Activated CD8-positive, alpha-beta memory T cell treated with anti-CD3 and anti-CD28 coated beads, Interleukin-2, amount 10 ng/mL, durations not matched to agents 7 days and 5 days (primary cell): ENCODE measurements around the gene BTN2A1. TPM values are rescaled to one million over a fixed set of nuclear protein-coding genes. Genes with fewer than 3 reads are reported as not detected.
A peak's percentile ranks its signal among the peaks of the same experiment; 100 is the strongest.
"Not testable (repeated sequence)": the region's sequence is repeated elsewhere in the genome, so short reads cannot be mapped to it uniquely, and the experiment has no call there.

ENCODE experiments used
- ATAC-seq: fragments of 150-1000 bp; cut with Tn5 transposase; one replicate; pipeline ENCODE4 v1.10.0; 2021; ENCODE audit warnings: moderate library complexity
- CTCF ChIA-PET: fragments of 350-600 bp; sonication (Branson Sonifier 250); formaldehyde crosslinking; loops from one replicate; lab custom pipeline; 2021; ENCODE audit warnings: antibody characterized with exemption; lab: Charles Lee
- DNase-seq: peaks from one replicate; pipeline ENCODE4 v3.0.0-alpha.2; 2020
- H3K27ac Mint-ChIP-seq: one replicate; pipeline ENCODE4 v1.8.0; 2021; ENCODE audit warnings: mild to moderate bottlenecking, mixed read lengths
- H3K27me3 Mint-ChIP-seq: one replicate; pipeline ENCODE4 v1.8.0; 2021; ENCODE audit warnings: mixed read lengths
- H3K36me3 Mint-ChIP-seq: one replicate; pipeline ENCODE4 v1.8.0; 2021; ENCODE audit warnings: mild to moderate bottlenecking, mixed read lengths
- H3K4me1 Mint-ChIP-seq: one replicate; pipeline ENCODE4 v1.8.0; 2021; ENCODE audit warnings: mixed read lengths
- H3K4me3 Mint-ChIP-seq: one replicate; pipeline ENCODE4 v1.8.0; 2021; ENCODE audit warnings: mild to moderate bottlenecking, moderate library complexity, mixed read lengths
- H3K9me3 Mint-ChIP-seq: one replicate; pipeline ENCODE4 v1.8.0; 2022; ENCODE audit warnings: low read depth, mixed read lengths
- total RNA-seq, 2 experiments: library from RNA; stranded (reverse); gene quantifications; one replicate each; pipeline ENCODE4 v1.2.3, GENCODE V29; 2021

BTN2A1 gene
- total RNA-seq, 2 experiments from 2014 or later, result 25.1 to 26.5 TPM

DNA sequence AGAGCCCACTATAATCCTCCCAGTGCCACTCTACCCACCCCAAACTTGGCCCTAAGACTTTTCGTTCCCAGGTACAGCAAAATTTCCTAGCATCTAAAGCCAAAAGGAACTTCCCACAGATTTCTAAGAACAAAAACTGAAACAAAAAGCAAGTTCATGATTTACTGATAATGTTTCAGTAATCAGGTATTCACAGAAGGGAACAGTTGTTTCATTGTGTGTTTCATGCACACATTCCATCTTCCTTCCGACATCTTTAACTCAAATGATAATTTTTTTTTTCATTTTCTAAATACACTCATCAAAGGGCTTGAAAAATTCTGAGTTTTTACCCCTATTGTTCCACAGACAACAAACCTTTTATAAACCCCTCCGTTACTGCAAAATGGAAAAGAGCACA, 36.4 kb downstream of the BTN2A1 start:
- ATAC-seq (no peak), DNase-seq (no peak)
- CTCF ChIA-PET, result interaction anchor here (1.7 kb wide), 1 partner anchor 153 kb away, joined by 6 read pairs; no protein-coding TSS in a partner anchor
- H3K27me3 Mint-ChIP-seq, result peaks cover 2% of the 10 kb centered on the region
- H3K36me3 Mint-ChIP-seq, result no peaks in the 10 kb centered on the region
- no peak overlapping the region for H3K27ac Mint-ChIP-seq
- no peaks in the 10 kb centered on the region for H3K9me3 Mint-ChIP-seq
- H3K4me3 Mint-ChIP-seq, result no peak overlapping the region
- peaks cover 24% of the 10 kb centered on the region for H3K4me1 Mint-ChIP-seq

DNA sequence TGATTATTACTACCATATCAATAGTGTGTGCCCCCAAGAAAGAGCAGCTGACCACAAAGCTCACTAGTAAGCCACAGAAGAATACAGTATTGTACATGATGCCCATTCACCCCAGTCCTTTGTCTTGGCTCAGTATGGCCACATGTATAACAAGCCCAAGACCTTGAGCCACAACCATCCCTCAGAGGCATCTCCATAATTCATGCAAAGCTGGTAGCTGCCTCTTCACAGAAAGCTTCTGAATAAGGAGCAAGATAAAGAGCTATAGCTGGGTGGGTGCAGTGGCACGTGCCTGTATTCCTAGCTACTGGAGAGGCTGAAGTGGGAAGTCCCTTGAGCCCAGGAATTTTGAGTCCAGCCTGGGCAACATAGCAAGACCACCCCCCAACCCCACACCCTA, 37.5 kb downstream of the BTN2A1 start:
- no peak overlapping the region for H3K27ac Mint-ChIP-seq
- H3K27me3 Mint-ChIP-seq, result peaks cover 2% of the 10 kb centered on the region
- H3K4me1 Mint-ChIP-seq, result peaks cover 24% of the 10 kb centered on the region
- ATAC-seq (no peak), DNase-seq (no peak)
- H3K36me3 Mint-ChIP-seq, result no peaks in the 10 kb centered on the region
- CTCF ChIA-PET, result interaction anchor here (1.6 to 1.7 kb wide), 2 partner anchors 38 to 154 kb away, joined by 4 to 6 read pairs; partner anchors contain the start of gene BTN2A1
- H3K9me3 Mint-ChIP-seq, result no peaks in the 10 kb centered on the region
- H3K4me3 Mint-ChIP-seq, result no peak overlapping the region

DNA sequence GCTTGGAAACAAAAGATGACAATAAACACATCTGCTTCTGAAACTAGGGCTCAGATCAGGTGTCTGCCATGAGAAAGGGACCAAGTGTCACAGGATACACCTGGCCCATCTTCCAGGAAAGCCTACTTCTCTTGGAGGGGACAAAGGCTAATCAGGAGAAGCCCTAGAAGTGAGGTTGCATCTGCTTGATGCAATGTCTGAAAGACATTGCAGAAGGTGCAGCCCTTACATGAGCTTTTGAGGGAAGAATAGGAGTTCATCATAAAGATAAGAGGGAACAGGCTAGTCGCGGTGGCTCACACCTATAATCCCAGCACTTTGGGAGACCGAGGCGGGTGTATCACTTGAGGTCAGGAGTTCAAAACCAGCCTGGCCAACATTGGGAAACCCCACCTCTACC, 39.9 kb downstream of the BTN2A1 start:
- ATAC-seq (no peak), DNase-seq (no peak)
- Mint-ChIP-seq H3K36me3 (no peaks in the 10 kb centered on the region), H3K27ac (no peak overlapping the region), H3K4me3 (no peak overlapping the region), H3K9me3 (no peaks in the 10 kb centered on the region), H3K27me3 (peaks cover 22% of the 10 kb centered on the region), H3K4me1 (peaks cover 28% of the 10 kb centered on the region)
- CTCF ChIA-PET, result no interaction called here

DNA sequence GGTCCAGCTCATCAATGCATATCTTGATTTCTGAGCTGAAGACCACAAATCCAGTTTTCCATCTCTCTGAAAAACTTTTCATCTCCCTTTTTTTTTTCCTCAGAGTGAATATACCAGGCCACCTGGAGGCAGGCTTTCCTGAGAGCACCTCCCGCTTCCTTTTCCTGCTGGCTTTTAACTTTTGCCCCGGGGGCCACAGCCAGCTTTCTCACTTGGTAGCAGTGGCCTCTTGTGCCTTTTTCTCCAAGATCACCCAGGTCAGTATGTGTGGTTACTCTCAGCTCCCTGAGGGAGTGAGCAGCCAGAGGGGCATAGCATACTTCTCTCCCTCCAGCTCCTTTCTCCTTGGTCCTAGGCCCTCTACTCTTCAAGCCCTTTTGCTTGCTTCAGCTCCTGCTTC, 42.3 kb downstream of the BTN2A1 start, which contains the start of gene BTN1A1:
Gene BTN1A1, plus strand, starts transcription at position 202 of the 400 bp plus-strand sequence. CDS start 984 bp downstream, outside the sequence.
- CTCF ChIA-PET, result interaction anchor here (0.8 kb wide), 1 partner anchor 10 kb away, joined by 4 read pairs; no protein-coding TSS in a partner anchor
- ATAC-seq (no peak), DNase-seq (no peak)
- Mint-ChIP-seq H3K36me3 (no peaks in the 10 kb centered on the region), H3K9me3 (no peaks in the 10 kb centered on the region), H3K4me3 (no peak within 1 kb of the TSS), H3K27ac (no peak within 1 kb of the TSS), H3K4me1 (peaks cover 10% of the 10 kb centered on the region), H3K27me3 (peaks cover 40% of the 10 kb centered on the region)

DNA sequence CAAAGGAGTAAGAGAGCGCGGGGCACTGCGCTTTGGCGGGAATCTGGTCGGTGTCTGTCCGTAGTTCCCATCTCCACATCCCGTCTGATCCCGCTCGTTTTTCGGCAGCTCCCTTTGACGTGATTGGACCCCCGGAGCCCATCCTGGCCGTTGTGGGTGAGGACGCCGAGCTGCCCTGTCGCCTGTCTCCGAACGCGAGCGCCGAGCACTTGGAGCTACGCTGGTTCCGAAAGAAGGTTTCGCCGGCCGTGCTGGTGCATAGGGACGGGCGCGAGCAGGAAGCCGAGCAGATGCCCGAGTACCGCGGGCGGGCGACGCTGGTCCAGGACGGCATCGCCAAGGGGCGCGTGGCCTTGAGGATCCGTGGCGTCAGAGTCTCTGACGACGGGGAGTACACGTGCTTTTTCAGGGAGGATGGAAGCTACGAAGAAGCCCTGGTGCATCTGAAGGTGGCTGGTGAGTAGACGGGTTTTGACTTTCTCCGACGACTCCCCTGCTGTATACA, 43.8 kb downstream of the BTN2A1 start:
- Mint-ChIP-seq H3K27ac (peak overlapping the region; percentile 29), H3K36me3 (no peaks in the 10 kb centered on the region), H3K9me3 (no peaks in the 10 kb centered on the region), H3K4me3 (peak overlapping the region; percentile 60), H3K4me1 (peaks cover 10% of the 10 kb centered on the region), H3K27me3 (peaks cover 44% of the 10 kb centered on the region)
- DNase-seq, result peak; percentile 42
- peak; percentile 80 for ATAC-seq
- CTCF ChIA-PET, result interaction anchor here (0.8 to 1.3 kb wide), 2 partner anchors 56 to 161 kb away, joined by 3 read pairs; no protein-coding TSS in a partner anchor

DNA sequence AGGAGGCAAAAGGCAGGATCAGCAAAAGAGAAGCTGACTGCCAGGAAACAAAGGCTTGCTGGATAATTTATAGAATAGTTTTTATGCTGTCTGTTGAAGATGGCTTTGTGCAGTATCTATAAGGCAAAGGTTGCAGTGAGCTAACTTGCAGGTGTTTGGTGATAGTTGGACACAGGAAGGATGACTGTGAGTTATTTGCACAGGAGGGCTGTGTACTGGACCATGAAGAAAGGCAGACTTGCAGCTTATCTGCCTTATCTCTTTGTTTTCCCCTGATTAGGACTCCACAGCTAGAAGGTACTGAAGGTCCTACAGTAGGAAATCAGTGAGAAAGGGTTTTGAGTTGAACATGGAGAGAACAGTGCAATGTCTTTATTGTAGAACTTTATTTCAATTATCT, 44.4 kb downstream of the BTN2A1 start:
- Mint-ChIP-seq H3K9me3 (no peaks in the 10 kb centered on the region), H3K27ac (no peak overlapping the region)
- CTCF ChIA-PET, result no interaction called here

DNA sequence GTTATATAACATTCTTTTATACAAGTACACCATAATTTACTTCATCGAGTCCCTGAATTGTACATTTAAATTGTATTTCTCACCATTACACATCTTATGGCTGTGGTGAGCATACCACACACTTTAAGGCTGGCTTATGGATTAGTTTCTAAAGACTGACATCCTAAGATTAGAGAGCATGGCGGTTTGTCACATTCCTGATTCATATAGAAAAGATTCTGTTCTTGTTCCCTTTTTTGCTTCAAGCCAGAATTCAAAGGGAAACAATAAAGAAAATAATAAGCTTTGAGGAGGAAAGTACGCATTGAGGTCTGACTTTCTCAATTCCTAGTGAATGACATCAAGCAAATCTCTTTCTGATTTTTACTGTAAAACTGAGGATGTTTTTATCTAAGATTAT, 44.9 kb downstream of the BTN2A1 start:
- DNase-seq (no peak), ATAC-seq (no peak)
- CTCF ChIA-PET, result no interaction called here
- Mint-ChIP-seq H3K4me1 (peaks cover 10% of the 10 kb centered on the region), H3K36me3 (no peaks in the 10 kb centered on the region), H3K4me3 (no peak overlapping the region), H3K27me3 (peaks cover 42% of the 10 kb centered on the region), H3K9me3 (no peaks in the 10 kb centered on the region), H3K27ac (no peak overlapping the region)

More for the DNA sequence above, 44.4 kb downstream of the BTN2A1 start:
- no peak for DNase-seq
- no peaks in the 10 kb centered on the region for H3K36me3 Mint-ChIP-seq
- peaks cover 10% of the 10 kb centered on the region for H3K4me1 Mint-ChIP-seq
- H3K27me3 Mint-ChIP-seq, result peaks cover 44% of the 10 kb centered on the region
- peak overlapping the region; percentile 60 for H3K4me3 Mint-ChIP-seq
- peak; percentile 45 for ATAC-seq

DNA sequence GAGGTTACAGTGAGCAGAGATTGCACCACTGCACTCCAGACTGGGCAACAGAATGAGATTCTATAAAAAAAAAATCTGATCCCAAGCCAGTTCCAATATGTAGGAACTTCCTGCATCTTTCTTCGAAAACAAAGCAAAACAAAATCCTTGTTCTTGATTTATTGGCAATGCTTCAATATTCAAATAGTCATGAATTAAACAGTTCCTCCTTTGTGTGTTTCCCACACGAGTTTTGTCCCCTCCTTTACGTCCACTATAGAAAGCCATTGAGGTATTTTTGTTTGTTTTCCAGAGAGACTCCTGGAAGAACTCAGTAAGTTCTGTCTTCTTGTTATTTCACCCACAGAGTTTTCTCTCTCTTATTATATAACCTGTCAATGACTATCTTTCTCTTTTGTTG, 49.9 kb downstream of the BTN2A1 start:
- Mint-ChIP-seq H3K9me3 (no peaks in the 10 kb centered on the region), H3K4me1 (no peaks in the 10 kb centered on the region), H3K27me3 (peaks cover 21% of the 10 kb centered on the region), H3K27ac (no peak overlapping the region), H3K36me3 (no peaks in the 10 kb centered on the region), H3K4me3 (no peak overlapping the region)
- ATAC-seq, result no peak
- CTCF ChIA-PET, result no interaction called here
- no peak for DNase-seq

DNA sequence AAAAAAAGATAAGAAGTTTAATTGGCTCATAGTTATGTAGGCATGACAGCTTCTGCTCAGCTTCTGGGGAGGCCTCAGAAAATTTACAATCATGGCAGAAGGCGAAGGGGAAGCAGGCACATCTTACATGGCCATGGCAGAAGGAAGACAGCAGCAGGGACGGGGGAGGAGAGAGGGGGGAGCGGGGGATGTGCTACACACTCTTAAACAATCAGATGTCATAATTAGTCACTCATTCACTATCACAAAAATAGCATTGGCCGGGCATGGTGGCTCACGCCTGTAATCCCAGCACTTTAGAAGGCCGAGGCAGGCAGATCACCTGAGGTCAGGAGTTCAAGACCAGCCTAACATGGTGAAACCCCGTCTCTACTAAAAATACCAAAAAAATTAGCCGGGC, 53.3 kb downstream of the BTN2A1 start:
- ATAC-seq, DNase-seq, H3K27ac Mint-ChIP-seq, H3K4me1 Mint-ChIP-seq, H3K4me3 Mint-ChIP-seq, H3K27me3 Mint-ChIP-seq, H3K9me3 Mint-ChIP-seq, CTCF ChIA-PET, H3K36me3 Mint-ChIP-seq: not testable (repeated sequence)

DNA sequence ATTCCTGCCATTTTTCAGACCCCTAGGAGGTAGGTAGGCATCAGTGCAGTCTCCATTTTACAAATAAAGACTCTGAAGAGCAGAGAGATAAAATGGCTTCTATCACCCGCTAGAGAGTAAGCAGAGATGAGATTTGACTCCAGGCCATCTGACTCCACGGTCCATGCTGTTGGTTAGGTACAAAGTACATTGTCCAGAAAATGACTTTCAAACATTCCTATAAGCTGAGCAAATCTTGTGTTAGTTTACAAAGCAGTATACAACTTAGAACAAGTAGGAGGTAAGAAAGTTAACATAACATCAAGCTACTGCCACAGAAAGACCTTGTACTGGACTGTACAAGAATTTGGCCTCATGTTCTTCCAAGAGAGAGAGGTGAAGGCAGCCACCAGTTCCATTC, 57.2 kb downstream of the BTN2A1 start:
- CTCF ChIA-PET, result no interaction called here

DNA sequence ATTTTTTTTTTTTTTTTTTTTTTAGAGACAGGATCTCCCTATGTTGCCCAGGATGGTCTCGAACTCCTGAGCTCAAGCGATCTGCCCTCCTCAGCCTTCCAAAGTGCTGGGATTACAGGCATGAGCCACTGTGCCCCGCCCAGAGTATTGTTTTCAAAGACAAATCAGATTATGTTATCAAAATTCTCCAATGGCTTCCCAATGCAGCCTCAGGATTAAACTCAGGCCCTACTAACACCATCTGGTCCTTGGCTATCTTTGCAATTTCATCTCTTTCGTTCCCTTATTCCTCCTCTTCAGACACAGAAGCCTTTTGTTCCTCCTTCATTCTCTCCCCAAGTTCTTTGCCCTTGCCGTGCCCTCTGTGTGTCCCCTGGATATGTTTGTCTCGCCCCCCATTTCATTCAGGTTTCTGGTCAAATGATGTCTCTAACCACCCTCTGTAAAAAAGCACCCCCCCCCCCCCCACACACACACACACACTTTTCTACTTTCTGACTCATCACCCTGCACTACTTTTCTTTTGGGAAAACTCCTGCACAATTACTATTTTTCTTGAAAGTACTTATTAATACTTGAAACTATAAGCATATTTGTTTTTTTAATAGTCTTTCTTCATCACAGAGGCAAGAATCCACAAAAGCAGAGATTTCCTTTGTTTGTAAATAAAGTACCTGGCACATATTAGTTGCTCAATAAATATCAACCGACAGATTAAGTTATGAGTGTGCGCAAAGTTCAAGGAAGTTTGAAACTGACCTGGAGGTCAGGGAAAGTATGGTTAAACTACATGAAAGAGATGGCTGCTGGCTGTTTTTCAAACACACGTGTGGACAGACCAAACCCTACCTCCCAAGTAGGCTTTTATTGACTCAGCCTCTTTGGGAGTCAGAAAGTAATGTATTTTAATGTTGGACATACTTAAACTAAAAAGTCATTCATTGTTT, 59.0 kb downstream of the BTN2A1 start:
- Mint-ChIP-seq H3K4me1 (peaks cover 11% of the 10 kb centered on the region), H3K27me3 (no peaks in the 10 kb centered on the region), H3K27ac (peak overlapping the region; percentile 31), H3K4me3 (no peak overlapping the region), H3K36me3 (peaks cover 1% of the 10 kb centered on the region), H3K9me3 (no peaks in the 10 kb centered on the region)
- DNase-seq (no peak), ATAC-seq (no peak)
- CTCF ChIA-PET, result no interaction called here

More for the DNA sequence above, 57.2 kb downstream of the BTN2A1 start:
- Mint-ChIP-seq H3K27ac (no peak overlapping the region), H3K36me3 (no peaks in the 10 kb centered on the region), H3K27me3 (no peaks in the 10 kb centered on the region), H3K9me3 (no peaks in the 10 kb centered on the region), H3K4me1 (peaks cover 5% of the 10 kb centered on the region), H3K4me3 (no peak overlapping the region)
- ATAC-seq (no peak), DNase-seq (no peak)
